NCI-H128 (cell line): ENCODE data around the gene EBP.
"Not testable (repeated sequence)": the region's sequence is repeated elsewhere in the genome, so short reads cannot be mapped to it uniquely, and the experiment has no call there.

Source experiments
- DNase-seq: peaks from one replicate; lab custom pipeline; 2025; ENCODE audit not compliant: unreplicated experiment; lab: John Stamatoyannopoulos, UW

EBP gene

DNA sequence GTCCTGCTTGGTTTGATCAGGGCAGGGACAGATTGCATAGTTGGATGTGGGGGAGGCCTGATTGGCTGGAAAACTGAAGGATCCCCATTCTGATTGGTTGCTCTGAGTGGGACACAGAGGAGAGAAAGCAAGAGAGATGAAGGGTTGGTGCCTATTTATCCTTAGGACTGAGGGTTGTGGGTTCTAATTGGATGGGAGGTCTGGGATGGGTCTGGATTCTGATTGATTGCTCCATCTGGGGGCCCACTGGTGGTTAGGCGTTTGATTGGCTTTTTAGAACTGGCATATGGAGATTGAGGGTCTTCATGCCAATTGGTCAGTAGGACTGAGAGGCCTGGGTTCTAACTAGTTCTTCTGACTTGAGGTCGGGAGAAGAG, 644 bp upstream of the EBP start:
- DNase-seq = no peak

DNA sequence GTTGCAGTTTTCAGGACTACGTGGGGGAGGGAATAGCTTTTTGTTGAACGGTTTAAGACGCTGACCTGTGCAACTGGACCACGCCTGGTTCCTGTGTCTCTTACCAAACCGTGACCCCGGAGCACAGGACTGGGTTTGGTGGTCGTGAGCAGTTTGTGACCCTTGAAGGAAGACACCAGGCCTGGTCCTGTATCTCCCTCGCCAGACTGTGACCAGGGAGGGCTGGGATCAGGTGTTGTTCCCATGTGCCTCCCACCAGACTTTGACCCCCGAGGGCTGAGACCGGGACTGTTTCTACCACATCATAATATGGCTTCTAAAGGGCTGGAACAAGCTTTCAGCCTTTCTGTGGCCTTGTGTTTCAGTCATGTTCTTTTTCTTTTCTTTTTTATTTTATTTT, 683 bp downstream of the EBP start:
- no peak for DNase-seq

DNA sequence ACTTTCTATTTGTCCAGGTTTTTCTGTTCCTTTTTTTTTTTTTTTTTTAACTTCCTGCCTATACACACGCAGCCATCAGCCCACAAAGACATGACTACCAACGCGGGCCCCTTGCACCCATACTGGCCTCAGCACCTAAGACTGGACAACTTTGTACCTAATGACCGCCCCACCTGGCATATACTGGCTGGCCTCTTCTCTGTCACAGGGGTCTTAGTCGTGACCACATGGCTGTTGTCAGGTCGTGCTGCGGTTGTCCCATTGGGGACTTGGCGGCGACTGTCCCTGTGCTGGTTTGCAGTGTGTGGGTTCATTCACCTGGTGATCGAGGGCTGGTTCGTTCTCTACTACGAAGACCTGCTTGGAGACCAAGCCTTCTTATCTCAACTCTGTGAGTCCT, 2.1 kb downstream of the EBP start:
- no peak for DNase-seq

DNA sequence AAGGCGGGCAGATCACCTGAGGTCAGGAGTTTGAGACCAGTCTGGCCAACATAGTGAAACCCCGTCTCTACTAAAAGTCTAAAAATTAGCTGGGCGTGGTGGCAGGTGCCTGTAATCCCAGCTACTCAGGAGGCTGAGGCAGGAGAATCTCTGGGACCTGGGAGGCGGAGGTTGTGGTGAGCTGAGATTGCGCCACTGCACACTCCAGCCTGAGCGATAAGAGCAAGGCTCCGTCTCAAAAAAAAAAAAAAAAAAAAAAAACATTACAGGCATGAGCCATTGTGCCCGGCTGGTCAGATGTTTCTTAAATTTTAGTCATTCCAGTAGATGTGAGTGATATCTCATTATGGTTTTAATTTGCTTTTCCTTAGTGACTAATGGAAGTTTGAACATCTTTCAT, 4.2 kb downstream of the EBP start:
- DNase-seq = not testable (repeated sequence)

DNA sequence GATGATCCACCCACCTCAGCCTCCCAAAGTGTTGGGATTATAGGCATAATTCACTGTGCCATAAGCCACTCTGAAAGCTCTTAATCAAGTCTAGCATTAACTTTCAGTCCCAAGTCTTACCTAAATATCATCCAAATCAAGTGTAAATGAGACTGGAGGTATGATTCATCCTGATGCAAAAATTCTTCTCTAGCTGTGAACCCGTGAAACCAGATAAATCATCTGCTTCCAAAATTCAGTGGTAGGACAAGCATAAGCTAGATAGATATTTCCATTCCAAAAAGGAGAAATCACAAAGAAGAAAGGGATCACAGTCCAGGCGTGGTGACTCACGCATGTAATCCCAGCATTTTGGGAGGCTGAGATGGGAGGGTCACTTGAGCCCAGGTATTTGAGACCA, 9.1 kb downstream of the EBP start:
- no peak for DNase-seq

DNA sequence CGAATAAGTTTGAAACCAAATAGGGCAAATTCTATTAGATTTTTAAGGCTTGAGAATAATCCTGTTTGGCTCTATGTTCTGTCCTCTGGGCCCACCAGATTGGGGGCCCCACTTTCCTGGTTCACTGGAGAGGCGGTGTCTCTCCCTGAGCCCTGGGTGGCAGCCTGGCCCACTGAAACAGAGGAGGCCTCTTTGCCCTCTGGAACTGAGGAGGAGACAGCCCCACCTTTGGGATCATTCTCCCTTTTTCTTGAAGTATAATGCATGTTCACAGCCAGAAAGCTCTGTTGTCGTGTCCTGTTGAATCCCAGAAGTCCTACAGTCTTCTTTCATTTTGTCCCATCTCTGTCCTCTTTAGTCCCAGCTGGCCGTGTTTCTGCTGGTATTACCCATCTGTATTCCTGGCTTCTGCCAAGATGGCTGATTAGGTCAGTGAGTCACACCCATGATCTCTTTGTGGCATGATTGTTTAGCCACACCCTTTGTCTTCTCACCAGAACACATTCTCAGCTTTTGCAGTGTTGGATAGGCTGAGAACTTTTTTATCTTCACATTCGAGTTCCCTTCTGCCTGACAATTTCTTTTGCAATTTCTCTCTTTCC, 9.9 kb downstream of the EBP start:
- no peak for DNase-seq

DNA sequence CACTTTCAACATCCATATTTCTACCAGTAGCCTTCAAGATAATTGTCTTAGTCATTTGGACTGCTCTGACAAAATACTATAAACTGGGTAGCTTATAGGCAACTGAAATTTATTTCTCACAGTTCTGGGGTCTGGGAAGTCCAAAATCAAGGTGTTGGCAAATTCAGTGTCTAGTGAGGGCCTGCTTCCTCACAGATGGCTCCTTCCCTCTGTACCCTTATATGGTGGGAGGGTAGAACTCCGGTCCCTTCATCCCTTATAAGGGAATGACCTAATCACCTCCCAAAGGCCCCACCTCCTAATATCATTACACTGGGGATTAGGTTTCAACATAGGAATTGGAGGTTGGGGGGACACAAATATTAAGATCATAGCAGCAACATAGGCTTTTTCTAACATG, 10.6 kb downstream of the EBP start:
- no peak for DNase-seq

DNA sequence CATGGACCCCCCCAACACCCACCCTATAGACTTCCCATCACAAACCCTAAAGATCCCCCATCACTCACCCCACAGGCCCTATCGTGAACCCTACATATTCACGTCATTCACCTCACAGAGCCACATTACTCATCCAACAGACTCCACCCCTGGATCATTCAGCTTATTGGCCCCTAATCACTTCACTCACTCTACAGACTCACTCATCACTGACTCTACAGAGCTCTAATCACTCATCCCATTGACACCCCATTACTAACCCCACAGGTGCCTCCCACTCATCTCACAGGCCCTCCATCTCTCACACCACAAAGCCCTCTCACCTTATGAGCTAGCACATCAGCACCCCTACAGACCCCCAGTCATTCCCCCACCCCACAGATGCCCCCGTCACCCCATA, 11.6 kb downstream of the EBP start:
- no peak for DNase-seq

DNA sequence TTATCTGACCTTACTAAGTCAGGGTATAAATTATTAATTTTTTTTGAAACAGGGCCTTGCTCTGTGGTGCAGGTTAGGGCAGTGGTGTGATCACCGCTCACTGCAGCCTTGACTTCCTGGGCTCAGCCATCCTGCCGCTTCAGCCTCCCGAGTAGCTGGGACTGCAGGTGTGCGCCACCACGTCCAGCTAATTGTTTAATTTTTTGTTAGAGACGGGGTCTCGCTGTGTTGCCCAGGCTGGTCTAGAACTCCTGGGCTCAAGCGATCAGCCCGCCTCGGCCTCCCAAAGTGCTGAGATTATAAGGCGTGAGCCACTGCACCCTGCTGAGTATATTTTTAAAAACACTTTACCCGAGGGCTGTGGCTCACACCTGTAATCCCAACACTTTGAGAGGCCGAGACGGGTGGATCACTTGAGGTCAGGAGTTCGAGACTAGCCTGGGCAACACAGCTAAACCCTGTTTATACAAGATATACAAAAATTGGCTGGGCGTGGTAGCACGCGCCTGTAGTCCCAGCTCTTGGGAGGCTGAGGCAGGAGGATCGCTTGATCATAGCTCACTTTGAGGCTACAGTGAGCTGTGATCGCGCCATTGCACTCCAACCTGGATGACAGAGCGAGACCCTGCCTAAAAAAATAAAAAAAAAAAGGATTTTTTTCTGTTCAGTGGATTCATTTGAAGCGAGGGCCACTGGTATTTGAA, 17.2 kb downstream of the EBP start:
- DNase-seq = no peak

DNA sequence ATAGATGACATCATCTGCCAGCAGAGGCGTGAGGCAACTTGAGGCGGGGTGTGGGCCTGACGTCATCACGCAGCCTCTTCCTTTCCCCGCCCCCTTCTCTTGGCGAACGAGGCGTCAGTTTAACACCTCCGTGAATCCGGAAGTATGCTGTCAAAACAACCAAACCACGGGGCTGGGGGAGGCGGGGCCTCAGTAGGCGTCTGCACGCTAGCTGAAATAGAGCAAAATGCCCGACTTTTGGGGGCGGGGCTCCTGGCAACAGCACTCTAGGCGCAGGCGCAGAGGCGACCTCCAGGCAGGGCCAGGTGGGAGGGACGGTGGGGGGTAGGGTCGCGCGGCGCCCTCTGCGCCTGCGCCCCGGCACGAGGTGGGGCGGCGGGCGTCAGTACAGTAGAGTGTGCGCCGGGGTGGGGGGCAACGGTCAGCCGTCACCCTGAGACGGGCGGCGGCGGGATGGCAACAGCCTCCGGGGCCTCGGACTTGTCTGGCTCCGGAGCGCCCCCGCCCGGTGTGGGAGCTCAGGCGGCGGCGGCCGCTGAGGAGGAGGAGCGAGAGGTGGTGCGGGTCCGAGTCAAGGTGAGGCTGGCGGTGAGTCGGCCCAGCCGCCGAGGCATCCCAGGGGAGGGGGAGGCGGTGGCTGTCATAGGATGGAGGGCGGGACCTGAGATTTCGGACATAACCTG, 17.9 kb downstream of the EBP start, which contains the start of gene TBC1D25:
TSS of gene TBC1D25 (plus strand) at position 370 of the 683 bp plus-strand sequence. CDS start at position 454, 84 bp downstream.
- DNase-seq = peak; percentile 91

DNA sequence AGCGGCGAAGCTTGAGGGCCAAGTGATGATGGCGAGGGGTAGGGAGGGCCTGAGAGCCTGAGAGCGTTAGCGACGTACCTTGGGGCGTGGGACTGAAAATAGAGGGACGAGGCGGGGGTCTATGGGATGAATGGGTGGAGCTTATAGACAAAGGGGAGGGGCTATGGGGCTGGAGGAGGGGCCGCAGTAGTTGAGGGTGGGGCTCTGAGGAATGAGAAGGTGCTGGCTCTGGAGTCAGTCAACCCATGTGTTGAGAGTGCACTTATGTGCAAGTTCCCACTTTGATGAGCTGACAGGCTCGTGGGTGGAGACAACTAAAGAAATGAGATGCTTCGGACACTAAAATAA, 18.4 kb downstream of the EBP start:
- no peak for DNase-seq

DNA sequence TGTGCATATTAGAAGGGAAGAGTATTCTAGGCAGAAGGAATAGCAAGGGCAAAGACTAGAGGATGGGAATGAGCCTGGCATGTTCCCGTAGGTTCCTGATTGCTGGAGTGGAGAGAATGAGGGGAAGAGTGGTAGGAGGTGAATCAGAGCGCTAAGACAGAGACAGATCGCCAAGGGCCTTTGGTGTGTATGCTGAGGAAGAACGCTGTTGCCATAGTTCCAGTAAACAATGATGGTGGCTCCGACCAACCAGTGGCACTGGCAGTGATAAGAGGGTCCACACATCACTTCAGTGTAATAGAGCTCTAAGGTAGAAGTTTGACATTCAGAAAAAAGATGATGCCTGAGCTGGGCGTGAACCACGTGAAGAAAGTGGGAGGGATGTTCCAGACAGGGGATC, 18.9 kb downstream of the EBP start:
- DNase-seq = no peak

DNA sequence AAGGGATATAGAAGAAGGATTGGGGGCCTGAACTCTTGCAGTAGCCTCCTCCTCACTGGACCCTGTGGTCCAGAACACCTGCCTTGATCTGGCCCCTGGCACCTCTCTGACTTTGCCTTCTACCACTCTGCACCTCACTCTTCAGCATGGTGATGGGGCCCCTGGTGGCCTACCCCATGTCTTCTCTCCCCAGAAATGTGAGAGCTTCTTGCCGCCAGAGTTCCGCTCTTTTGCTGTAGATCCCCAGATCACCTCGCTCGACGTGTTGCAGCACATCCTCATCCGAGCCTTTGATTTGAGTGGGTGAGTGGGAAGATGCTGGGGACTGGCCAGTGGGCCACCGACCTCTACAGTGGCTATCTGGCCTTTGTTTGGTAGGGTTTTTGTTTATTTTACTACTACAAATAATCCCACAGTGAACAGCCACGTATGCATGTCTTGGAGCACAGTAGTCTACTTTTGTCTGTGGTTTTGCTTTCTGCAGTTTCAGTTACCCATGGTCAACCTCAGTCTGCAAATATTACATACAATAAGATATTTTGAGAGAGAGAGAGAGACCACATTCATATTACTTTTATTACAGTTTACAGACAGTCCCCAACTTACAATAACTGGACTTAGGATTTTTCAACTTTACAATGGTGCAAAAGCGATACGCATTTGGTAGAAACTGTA, 19.7 kb downstream of the EBP start:
- DNase-seq = no peak

DNA sequence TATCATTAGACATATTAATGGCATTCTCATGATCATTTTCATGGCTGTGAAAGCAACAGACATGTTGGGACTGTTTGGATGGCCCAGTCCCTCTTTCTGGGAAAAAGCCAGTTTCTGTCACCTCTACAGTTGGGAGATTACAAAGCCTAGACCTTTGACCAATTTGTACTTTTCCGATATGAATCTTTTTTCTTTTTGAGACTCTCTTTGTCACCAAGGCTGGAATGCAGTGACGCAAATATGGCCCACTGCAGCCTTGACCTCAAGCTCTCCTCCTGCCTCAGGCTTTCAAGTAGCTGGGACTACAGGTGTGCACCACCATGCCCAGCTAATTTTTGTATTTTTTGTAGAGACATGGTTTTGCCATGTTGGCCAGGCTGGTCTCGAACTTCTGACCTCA, 27.3 kb downstream of the EBP start:
- no peak for DNase-seq

DNA sequence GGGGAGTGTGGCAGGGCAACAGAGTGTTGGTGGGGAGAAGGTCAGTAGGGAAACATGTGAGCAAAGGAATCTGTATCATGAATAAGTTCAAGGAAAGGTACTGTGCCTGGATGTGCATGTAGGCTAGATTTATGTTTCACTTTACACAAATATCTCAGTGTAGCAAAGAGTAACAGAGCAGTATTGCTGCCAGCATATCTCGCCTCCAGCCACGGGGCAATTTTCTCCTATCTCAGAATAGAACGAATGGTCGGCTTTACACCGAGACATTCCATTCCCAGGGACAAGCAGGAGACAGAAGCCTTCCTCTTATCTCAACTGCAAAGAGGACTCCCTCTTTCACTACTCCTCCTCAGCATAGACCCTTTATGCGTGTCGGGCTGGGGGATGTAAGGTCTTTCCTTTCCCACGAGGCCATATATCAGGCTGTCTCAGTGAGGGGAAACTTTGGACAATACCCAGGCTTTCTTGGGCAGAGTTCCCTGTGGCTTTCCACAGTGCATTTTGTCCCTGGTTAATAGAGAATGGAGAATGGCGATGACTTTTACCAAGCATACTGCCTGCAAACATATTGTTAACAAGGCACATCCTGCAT, 34.2 kb downstream of the EBP start:
- DNase-seq = not testable (repeated sequence)

DNA sequence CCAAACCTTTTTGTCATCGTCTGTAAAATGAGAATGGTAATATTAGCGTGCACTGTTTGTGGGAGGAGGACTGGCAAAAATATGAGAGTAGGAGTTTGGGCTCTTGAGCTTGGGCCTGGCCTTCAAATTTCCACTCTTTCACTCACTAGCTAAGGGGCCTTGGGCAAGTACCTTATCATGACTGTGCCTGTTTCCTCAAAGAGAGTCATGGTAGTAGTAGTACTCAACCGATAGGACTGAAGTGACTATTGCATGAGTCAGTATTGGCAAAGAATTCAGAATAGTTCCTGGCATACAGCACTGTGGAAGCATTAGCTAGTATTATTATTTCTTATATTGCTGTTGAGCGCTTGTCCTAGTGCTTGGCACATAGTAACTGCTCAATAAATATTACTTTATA, 36.7 kb downstream of the EBP start:
- no peak for DNase-seq

DNA sequence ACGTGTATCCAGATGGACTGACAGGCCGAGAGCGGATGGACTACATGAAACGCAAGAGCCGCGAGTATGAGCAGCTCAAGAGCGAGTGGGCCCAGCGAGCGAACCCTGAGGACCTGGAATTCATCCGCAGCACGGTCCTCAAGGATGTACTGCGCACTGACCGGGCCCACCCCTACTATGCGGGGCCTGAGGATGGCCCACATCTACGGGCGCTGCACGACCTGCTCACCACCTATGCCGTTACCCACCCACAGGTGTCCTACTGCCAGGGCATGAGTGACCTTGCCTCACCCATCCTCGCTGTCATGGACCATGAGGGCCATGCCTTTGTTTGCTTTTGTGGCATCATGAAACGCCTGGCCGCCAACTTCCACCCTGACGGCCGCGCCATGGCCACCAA, 38.0 kb downstream of the EBP start:
- no peak for DNase-seq

DNA sequence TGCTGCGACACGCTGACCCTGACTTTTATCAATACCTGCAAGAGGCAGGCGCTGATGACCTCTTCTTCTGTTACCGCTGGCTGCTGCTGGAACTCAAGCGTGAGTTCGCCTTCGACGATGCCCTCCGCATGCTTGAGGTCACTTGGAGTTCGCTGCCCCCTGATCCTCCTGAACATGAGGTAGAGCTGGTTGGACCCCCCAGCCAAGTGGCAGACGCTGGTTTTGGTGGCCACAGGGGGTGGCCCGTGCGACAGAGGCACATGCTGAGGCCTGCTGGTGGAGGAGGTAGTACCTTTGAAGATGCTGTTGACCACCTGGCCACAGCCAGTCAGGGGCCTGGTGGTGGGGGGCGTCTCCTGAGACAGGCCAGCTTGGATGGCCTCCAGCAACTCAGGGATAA, 38.4 kb downstream of the EBP start:
- DNase-seq = no peak

DNA sequence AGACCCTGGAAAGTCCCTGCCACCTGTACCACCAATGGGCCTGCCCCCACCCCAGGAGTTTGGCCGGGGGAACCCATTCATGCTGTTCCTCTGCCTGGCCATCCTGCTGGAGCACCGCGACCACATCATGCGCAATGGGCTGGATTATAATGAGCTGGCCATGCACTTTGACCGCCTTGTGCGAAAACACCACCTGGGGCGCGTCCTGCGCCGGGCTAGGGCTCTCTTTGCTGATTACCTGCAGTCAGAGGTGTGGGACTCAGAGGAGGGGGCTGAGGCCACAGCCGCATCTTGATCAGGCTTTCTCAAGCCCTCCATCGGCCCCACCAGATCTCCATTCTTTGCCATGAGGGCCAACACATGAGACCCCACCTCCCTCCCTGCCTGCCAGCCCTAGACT, 39.1 kb downstream of the EBP start:
- DNase-seq = no peak

DNA sequence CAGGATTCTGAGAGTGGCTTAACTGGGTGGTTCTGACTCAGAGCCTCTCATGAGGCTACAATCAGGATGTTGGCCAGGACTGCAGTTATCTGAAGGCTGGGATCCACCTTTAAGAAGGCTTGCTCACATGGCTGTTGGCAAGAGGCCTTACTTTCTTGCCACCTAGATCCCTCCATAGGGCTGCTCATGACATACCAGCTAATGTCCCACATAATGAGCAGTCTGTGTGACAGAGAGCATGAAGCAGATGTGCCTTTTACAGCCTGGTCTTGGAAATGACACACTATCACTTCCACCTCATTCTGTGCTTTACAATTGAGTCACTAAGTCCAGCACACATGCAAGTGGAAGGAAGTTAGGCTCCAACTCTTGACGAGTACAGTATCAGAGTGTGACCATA, 48.4 kb downstream of the EBP start:
- DNase-seq = no peak

DNA sequence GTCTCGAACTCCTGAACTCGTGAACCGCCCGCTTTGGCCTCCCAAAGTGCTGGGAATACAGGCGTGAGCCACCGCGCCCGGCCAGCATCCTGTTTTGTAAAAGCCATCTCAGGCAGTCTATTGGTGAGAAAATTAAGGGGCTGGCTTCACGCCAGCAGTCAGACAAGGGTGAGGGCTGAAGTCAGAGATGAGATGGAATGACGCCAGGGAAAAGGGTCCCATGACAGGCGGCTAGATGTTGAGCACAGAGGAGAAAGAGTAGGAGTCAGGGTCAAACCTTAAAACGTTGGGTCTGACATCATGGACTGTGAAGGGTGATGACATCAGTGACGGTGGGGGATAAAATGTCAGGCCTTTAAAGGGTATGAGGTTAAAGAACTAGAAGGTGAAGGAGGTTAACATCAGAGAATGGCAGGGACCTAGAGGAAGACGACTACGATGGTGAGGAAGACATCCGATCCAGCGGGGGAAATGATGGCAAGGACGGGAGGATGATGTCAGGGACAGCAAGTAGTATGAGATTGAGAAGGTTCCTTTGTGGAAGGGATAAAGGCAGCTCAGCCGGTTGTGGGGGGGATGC, 52.2 kb downstream of the EBP start:
- DNase-seq = no peak
